ENCODE results near the gene CEPT1.

- TF ChIP-seq CTCF (IDR thresholded peaks at IDR 0.05 in 2 of 3, conservative IDR thresholded peaks at IDR 0.05 in 1 of 3; ENCODE audit: control insufficient read depth in 2 of 3, extremely low read depth in 1 of 3, insufficient read depth in 1 of 3, low read depth in 3 of 3, low read length in 3 of 3) (no peak), BCL3 (IDR thresholded peaks at IDR 0.05; ENCODE audit: borderline replicate concordance, insufficient read depth, low read depth, low read length, poor library complexity, severe bottlenecking) (no peak), POLR2AphosphoS5 (IDR thresholded peaks at IDR 0.05; ENCODE audit: low read length) (no peak), RB1 (IDR thresholded peaks at IDR 0.05; ENCODE audit: borderline replicate concordance) (no peak), POLR2A (IDR thresholded peaks at IDR 0.05; ENCODE audit: low read depth, low read length) (no peak), YY1 (IDR thresholded peaks at IDR 0.05; ENCODE audit: low read depth, low read length) (no peak), NFYA (IDR thresholded peaks at IDR 0.05; ENCODE audit: borderline replicate concordance, low read depth, low read length) (no peak), EZH2 (IDR thresholded peaks at IDR 0.05; ENCODE audit: borderline replicate concordance, control insufficient read depth, low read depth, low read length) (no peak), TAF1 (IDR thresholded peaks at IDR 0.05; ENCODE audit: borderline replicate concordance, low read depth, low read length) (no peak), BMI1 (IDR thresholded peaks at IDR 0.05; ENCODE audit: borderline replicate concordance) (no peak), CBX5 (IDR thresholded peaks at IDR 0.05; ENCODE audit: low read depth) (no peak), MAX (IDR thresholded peaks at IDR 0.05; ENCODE audit: low read depth, low read length) (no peak), RELB (IDR thresholded peaks at IDR 0.05; ENCODE audit: low read depth) (no peak)
These were observed 76.7 kb downstream of the CEPT1 start for GRCh38 chr1:111216751-111217150.

All from GM12878 (cell line).